HG03108 (cell line): ENCODE data around the gene THRA.

Source experiments
- ATAC-seq: cut with Tn5 transposase; IDR thresholded peaks from one replicate; pipeline ENCODE4 v1.9.1; 2021; ENCODE audit warnings: moderate library complexity; ENCODE audit not compliant: unreplicated experiment

Gene THRA

GRCh38 chr17:40026816-40027613 lies 35.8 kb upstream of the THRA start:
- no peak for ATAC-seq

GRCh38 chr17:40027614-40028012 lies 35.2 kb upstream of the THRA start:
- no peak for ATAC-seq

DNA sequence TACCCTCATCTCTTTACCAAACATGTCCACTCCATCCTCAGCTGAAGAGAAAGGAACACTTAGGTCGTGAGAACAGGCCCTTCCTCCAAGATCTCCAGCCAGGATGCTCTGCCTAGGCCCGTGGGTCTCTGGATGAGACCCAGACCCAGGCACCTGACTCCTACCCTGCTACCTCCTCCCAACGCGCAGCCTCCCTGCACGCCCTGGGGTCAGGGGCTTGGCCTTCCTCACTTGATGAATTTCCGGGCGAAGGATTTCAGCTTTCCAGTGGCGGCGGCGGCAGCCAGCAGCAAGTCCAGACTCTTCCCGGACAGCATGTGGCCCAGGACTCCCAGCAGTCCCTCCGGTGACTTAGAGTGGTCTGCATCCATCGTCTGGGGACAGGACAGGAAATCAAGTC lies 34.2 kb upstream of the THRA start:
- ATAC-seq: no peak

DNA sequence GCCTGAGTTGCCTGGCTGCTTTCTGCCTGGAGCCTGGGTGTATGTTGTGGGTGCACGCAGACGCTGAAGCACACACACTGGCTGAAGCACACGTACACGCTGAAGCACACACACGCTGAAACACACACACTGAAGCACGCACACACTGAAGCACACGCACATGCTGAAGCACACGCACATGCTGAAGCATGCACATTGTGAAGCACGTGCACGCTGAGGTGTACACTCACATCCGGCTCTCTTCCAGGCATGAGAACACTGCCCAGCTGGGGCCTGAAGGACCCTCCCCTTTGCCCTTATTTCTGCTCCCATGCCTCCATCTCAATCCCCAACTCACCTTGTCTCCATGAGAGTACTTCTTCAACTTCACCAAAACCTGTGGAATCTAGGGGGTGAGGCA lies 31.1 kb upstream of the THRA start:
- no peak for ATAC-seq

- ATAC-seq: no peak
Measured at GRCh38 chr17:40032322-40033320, 30.1 kb upstream of the THRA start.

DNA sequence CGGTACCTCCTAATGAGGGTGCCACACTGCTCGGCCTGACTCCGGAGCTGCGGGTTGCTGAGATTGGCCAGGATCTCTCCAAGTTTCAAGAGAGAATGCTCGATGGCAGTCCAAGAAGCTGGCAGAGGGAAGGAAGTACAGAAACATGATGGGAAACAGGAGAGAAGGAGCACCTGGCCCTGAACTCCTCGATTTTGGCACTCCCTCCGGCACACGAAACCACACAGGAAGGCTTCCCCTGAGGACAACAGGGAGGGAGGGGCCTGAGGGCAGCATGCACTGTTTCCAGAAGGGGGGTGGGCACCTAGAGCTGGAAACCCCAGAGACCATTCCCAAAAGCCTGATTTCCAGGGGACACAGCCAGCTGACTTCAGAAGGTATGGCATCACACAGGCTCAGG lies 29.4 kb upstream of the THRA start:
- ATAC-seq: no peak

GRCh38 chr17:40034426-40035161 lies 28.2 kb upstream of the THRA start:
- no peak for ATAC-seq

- ATAC-seq: no peak
Measured at GRCh38 chr17:40035162-40035559, 27.6 kb upstream of the THRA start.

DNA sequence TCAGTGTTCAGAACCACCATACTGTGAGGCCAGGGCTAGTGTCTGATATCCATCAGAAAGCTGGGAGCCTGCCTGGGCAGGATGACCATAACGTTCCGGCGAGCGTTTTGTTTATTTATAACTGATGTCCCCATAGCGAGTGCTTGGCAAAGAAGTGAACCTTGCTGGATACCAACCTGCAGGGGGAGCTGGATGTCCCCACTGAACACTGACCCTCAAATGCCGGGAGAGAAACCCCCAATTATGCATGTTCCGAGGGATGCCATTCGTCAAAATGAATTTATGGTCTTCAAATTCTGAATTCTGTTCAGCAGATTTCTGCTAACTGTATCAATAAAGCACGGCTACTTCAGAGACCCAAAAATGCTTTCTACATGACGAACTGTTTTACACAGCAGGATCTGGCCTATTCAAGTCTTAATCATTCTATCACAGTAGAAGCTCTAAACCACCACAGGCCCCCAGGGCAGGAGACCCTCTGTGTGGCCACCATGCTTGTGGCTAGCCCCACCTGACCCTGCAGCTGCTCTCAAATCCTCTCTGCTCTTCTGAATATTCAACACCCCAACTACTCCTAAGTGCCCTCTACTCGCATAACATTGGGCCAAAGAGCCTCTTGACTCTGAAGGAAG lies 23.8 kb upstream of the THRA start:
- ATAC-seq: no peak

- no peak for ATAC-seq
Measured at GRCh38 chr17:40041196-40041595, 21.6 kb upstream of the THRA start.

DNA sequence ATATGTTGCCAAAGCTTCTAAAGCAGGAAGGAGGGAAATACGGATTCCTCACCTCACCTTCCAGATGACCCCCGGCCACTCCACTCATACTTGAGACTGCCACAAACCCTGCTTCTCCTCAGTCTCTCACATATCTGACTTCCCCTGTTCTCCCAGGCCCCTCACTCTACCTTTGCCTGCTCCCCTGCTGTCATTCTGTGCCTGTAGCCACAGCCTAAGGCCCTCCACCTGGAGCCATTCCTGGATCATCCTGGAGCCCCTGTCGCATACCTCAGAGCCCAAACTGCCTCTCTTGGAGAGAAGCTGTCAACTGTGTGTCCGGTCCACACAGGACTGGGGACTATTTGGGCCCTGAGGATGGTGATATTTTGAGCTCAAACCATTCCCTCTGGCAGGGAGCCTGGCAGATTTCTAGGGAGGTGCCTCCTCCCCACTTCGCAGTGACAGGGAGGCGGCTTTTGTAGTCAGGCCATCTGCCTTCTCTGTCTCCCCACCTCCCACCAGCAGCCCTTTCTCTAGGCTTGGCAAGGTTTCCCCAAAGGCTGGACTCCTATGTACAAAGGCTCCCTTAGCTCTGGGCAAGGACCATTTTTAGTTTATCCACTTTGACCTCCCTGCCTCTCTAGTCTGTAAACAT lies 6.3 kb upstream of the THRA start:
- ATAC-seq: no peak

- no peak for ATAC-seq
Measured at GRCh38 chr17:40058186-40058784, 4.5 kb upstream of the THRA start.

- ATAC-seq: no peak
Measured at GRCh38 chr17:40058865-40059264, 3.9 kb upstream of the THRA start.

GRCh38 chr17:40059729-40060475 lies 2.9 kb upstream of the THRA start:
- ATAC-seq: no peak

DNA sequence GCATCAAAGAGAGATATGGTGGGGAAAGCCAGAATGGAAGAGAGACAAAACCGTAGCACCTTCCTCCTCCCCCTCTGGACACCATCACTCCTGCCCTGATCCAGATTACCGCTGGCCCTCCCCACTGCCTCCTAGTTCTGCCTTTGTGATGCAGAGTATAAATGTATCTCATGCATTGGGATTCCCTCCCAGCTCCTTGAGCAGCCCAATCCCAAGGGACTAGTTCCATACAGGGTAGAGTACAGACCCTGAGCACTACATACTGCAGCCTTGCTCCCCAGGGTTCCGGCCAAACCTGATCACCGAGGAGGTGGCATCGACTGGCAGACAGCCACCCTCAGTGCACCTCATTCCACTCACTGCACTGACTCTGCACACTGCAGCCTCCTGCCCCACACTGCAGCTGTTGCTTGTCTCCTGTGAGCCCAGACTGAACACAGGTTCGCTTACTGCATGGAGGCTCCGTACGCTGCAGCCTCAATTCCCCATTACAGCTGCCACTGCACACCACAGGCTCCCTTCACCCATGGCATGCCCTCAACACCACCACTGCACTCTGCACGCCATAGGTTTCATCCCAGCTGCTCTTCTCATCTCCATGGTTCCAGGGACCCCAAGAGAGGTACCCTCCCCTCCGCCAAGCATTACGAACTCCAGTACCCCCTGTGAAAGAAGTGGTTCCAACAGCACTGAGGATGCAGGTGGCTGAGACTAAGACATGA lies 1.7 kb upstream of the THRA start:
- ATAC-seq: no peak

GRCh38 chr17:40061609-40062038 lies 1.1 kb upstream of the THRA start:
- ATAC-seq: no peak

DNA sequence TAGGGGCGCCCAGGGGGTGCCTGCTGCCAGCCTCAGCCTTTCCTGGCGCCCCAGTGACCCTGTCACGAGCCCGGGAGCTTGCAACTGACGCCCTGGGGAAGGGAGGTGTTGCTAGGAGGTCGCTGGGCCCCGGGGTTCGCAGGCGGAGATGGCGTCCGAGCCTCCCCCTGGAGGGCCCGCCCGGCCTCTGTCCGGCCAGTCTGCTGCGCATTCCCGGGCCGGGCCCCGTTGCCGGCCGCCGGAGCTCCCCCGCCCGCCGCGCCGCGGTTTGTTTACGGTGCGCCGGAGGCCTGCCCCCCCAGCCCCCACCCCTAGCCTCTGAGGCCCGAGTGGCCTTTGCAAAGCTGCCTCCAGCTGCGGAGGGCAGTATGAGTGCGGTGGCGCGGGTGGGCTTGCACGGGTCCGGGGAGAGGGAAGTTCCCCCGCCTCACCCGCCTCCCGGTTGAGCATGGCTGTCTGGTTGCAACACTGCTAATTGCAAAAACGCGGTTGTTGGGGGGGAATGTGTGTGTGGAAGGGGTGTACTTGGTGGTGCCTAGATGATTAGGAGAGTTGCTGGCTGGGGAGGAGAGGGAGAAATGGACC lies 514 bp downstream of the THRA start:
- peak; percentile 22 for ATAC-seq

DNA sequence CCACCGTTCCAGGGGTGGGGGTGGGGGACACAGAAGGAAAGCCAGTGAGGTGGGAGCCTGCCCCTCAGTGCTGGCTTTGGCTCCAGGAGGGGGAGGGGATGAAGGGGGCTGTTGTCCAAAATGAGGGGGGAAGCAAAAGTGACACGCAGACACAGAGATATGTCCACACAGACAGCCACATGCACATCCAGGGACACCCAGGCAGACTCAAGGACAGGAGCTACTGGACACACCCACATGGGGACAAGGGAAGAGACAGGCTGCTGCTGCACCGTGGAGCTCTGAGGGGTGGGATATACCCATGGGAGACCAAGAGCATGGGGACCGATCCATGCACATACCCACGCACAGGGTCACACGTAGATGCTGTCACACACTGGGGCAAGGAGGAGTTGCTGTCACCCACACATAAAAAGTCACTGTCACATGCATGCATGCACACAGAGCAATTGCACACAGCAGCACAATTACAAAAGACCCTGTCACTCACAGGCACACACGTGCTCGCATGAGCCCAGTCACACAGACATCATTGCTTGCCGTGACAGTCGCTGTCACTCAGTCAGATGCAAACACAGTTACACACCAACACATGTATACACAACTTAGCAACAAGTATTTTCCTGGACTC lies 1.3 kb downstream of the THRA start:
- ATAC-seq: no peak
